OCI-LY3 (cell line): ENCODE data around the gene C2CD4B.

Experiments
- EZH2phosphoT487 ChIP-seq: fragments of 200-600 bp; shearing (Covaris generic); IDR thresholded peaks from 2 replicates; pipeline ENCODE4 v1.6.1; 2018; ENCODE audit warnings: antibody characterized with exemption, mixed run types, low read depth
- TF ChIP-seq, protein P1 (sequence below): fragments of 200-600, 300-600 bp; sonication (generic); IDR thresholded peaks from 2 replicates; pipeline ENCODE4 v1.5.1; 2014; ENCODE audit warnings: antibody characterized with exemption, low read length, low read depth

DNA sequence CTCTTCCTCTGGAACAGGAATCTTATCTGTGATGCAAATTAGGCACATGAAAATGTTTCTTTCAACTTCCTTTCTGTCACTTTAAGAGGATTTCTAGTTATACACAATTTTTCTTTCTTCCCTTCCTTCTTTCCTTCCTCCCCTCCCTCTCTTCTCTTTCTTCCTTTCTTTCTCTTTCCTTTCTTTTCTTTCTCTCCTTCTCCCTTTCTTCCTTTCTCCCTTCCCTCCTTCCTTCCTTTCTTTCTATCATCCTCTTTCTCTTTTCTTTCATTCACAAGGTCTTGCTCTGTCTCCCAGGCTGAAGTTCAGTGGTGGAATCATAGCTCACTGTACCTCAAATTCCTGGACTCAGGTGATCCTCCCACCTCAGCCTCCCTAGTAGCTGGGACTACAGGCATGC, 18.0 kb upstream of the C2CD4B start:
- no peak for TF ChIP-seq EZH2phosphoT487
- TF ChIP-seq, protein P1, sequence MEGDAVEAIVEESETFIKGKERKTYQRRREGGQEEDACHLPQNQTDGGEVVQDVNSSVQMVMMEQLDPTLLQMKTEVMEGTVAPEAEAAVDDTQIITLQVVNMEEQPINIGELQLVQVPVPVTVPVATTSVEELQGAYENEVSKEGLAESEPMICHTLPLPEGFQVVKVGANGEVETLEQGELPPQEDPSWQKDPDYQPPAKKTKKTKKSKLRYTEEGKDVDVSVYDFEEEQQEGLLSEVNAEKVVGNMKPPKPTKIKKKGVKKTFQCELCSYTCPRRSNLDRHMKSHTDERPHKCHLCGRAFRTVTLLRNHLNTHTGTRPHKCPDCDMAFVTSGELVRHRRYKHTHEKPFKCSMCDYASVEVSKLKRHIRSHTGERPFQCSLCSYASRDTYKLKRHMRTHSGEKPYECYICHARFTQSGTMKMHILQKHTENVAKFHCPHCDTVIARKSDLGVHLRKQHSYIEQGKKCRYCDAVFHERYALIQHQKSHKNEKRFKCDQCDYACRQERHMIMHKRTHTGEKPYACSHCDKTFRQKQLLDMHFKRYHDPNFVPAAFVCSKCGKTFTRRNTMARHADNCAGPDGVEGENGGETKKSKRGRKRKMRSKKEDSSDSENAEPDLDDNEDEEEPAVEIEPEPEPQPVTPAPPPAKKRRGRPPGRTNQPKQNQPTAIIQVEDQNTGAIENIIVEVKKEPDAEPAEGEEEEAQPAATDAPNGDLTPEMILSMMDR, result no peak
